HCT116 (cell line): Measurements from ENCODE around the gene EEF2. TPM values are rescaled to one million over a fixed set of nuclear protein-coding genes. Genes with fewer than 3 reads are reported as not detected.

Experiments
- ATAC-seq: fragments of 200-7000 bp; cut with Tn5 transposase; 2 replicates; pipeline ENCODE4 v1.9.1; 2020; ENCODE audit warnings: mild to moderate bottlenecking, moderate library complexity
- BruUV-seq: library from RNA; stranded (reverse); fragments of 400-500 nt; replicated peaks from 2 replicates; lab custom pipeline; 2021; lab: Mats Ljungman, UMichigan
- CTCF ChIA-PET: fragments of 300-600 bp; sonication (Branson Sonifier 250); formaldehyde crosslinking; loops from one replicate; lab custom pipeline; 2021; ENCODE audit warnings: antibody characterized with exemption; lab: Charles Lee
- POLR2A ChIA-PET: fragments of 300-600, 350-600 bp; sonication (Branson Sonifier 250); formaldehyde crosslinking; loops from one replicate; lab custom pipeline; 2021; ENCODE audit warnings: antibody characterized with exemption; lab: Charles Lee
- RAD21 ChIA-PET, 2 experiments: fragments of 300-600 bp; sonication (Branson Sonifier 250); formaldehyde crosslinking; loops; one replicate each; lab custom pipeline; 2023; ENCODE audit warnings: low total read pairs in 2 of 2; ENCODE audit not compliant: uncharacterized antibody in 2 of 2, unreplicated experiment in 2 of 2, low non-redundant PET in 1 of 2; lab: Charles Lee
- DNase-seq: peaks from one replicate; pipeline ENCODE4 v3.0.0-alpha.2; 2010; ENCODE audit warnings: low read depth, low spot score
- H2AFZ ChIP-seq: fragments of 200-600 bp; shearing (Covaris generic), sonication (generic); 2 replicates; pipeline ENCODE4 v1.6.1; 2017; ENCODE audit warnings: low read depth, mixed run types, mixed read lengths, antibody characterized with exemption, low read length; ENCODE audit not compliant: poor library complexity, severe bottlenecking
- H3K27ac ChIP-seq: 2 replicates; pipeline ENCODE4 v1.5.1; 2012; ENCODE audit warnings: low read depth, low read length
- H3K27me3 ChIP-seq: fragments of 200-600 bp; sonication (generic); 2 replicates; pipeline ENCODE4 v1.6.1; 2016; ENCODE audit warnings: mixed run types, low read length, mixed read lengths; ENCODE audit not compliant: insufficient read depth
- H3K36me3 ChIP-seq, 2 experiments: fragments of 200-500 bp in 1 of 2; fragments of 200-600 bp in 1 of 2; sonication (Bioruptor generic) in 1 of 2; sonication (generic) in 1 of 2; 2 replicates each; pipeline versions ENCODE4 v1.5.1 to v1.6.1; 2014 to 2016; ENCODE audit warnings: low read length in 2 of 2, inconsistent platforms in 1 of 2, mixed read lengths in 1 of 2, mixed run types in 1 of 2; ENCODE audit not compliant: insufficient read depth in 2 of 2, control insufficient read depth in 1 of 2
- H3K4me1 ChIP-seq, 2 experiments: fragments of 200-600 bp in 1 of 2; sonication (generic) in 1 of 2; 2 replicates each; pipeline versions ENCODE4 v1.5.1 to v1.6.1; 2012 to 2017; ENCODE audit warnings: low read length in 2 of 2, inconsistent platforms in 1 of 2, mild to moderate bottlenecking in 1 of 2, mixed read lengths in 1 of 2, mixed run types in 1 of 2, moderate library complexity in 1 of 2; ENCODE audit not compliant: insufficient read depth in 2 of 2, control insufficient read depth in 1 of 2
- H3K4me2 ChIP-seq: fragments of 200-600 bp; sonication (generic); 2 replicates; pipeline ENCODE4 v1.6.1; 2017; ENCODE audit warnings: mixed run types, low read length, mixed read lengths
- H3K4me3 ChIP-seq, 2 experiments: fragments of 200-600 bp in 1 of 2; sonication (generic) in 1 of 2; replicated peaks in 1 of 2; 2 replicates each; pipeline ENCODE4 v1.5.1; 2011 to 2016; ENCODE audit warnings: low read length in 2 of 2, control low read depth in 1 of 2, low read depth in 1 of 2, mild to moderate bottlenecking in 1 of 2, mixed read lengths in 1 of 2, mixed run types in 1 of 2
- H3K79me2 ChIP-seq: fragments of 200-600 bp; sonication (generic); 2 replicates; pipeline ENCODE4 v1.6.1; 2017; ENCODE audit warnings: mild to moderate bottlenecking, mixed run types, low read length, moderate library complexity, mixed read lengths; ENCODE audit not compliant: insufficient read depth
- H3K9ac ChIP-seq: fragments of 200-600 bp; sonication (generic); 2 replicates; pipeline ENCODE4 v1.6.1; 2016; ENCODE audit warnings: low read length, mixed read lengths
- H3K9me2 ChIP-seq: fragments of 200-600 bp; sonication (generic), shearing (Covaris generic); 2 replicates; pipeline ENCODE4 v1.6.1; 2017; ENCODE audit warnings: mixed run types, mild to moderate bottlenecking, moderate library complexity; ENCODE audit not compliant: insufficient read depth
- H3K9me3 ChIP-seq, 2 experiments: fragments of 200-500 bp in 1 of 2; fragments of 200-600 bp in 1 of 2; sonication (Bioruptor generic) in 1 of 2; sonication (generic) in 1 of 2; 2 replicates each; pipeline ENCODE4 v1.6.1; 2014 to 2017; ENCODE audit warnings: low read length in 2 of 2, mixed read lengths in 2 of 2, inconsistent platforms in 1 of 2, low read depth in 1 of 2, mild to moderate bottlenecking in 1 of 2, mixed run types in 1 of 2, moderate library complexity in 1 of 2; ENCODE audit not compliant: control insufficient read depth in 1 of 2, insufficient read depth in 1 of 2
- H4K20me1 ChIP-seq: fragments of 200-600 bp; sonication (generic), shearing (Covaris generic); 2 replicates; pipeline ENCODE4 v1.6.1; 2017; ENCODE audit warnings: mixed run types, mild to moderate bottlenecking, moderate library complexity; ENCODE audit not compliant: insufficient read depth
- CEBPB ChIP-seq: IDR thresholded peaks from 2 replicates; pipeline ENCODE4 v1.6.1; 2012; ENCODE audit warnings: low read depth
- EGR1 ChIP-seq: IDR thresholded peaks from 2 replicates; pipeline ENCODE4 v1.6.1; 2012; ENCODE audit warnings: low read depth
- ELF1 ChIP-seq: IDR thresholded peaks from 2 replicates; pipeline ENCODE4 v1.6.1; 2012; ENCODE audit warnings: low read depth, borderline replicate concordance
- EZH2 ChIP-seq: fragments of 200-600 bp; sonication (generic); IDR thresholded peaks from 2 replicates; pipeline ENCODE4 v1.6.1; 2017; ENCODE audit warnings: antibody characterized with exemption, mixed run types
- EZH2phosphoT487 ChIP-seq: fragments of 200-600 bp; IDR thresholded peaks from 2 replicates; pipeline ENCODE4 v1.6.1; 2018; ENCODE audit warnings: antibody characterized with exemption, borderline replicate concordance
- FOSL1 ChIP-seq: IDR thresholded peaks from 2 replicates; pipeline ENCODE4 v1.6.1; 2012; ENCODE audit warnings: low read depth
- JUND ChIP-seq: IDR thresholded peaks from 2 replicates; pipeline ENCODE4 v1.6.1; 2012
- RAD21 ChIP-seq: IDR thresholded peaks from 2 replicates; pipeline ENCODE4 v1.6.1; 2012; ENCODE audit warnings: low read depth, mild to moderate bottlenecking
- SP1 ChIP-seq: IDR thresholded peaks from 2 replicates; pipeline ENCODE4 v1.6.1; 2012; ENCODE audit warnings: low read depth
- SRF ChIP-seq: IDR thresholded peaks from 2 replicates; pipeline ENCODE4 v1.6.1; 2012; ENCODE audit warnings: low read depth
- TCF7L2 ChIP-seq: IDR thresholded peaks from 2 replicates; pipeline ENCODE4 v1.7.0; 2011; ENCODE audit warnings: borderline replicate concordance, inconsistent platforms; ENCODE audit not compliant: insufficient read depth, insufficient read length; ENCODE audit errors: extremely low read depth
- YY1 ChIP-seq: IDR thresholded peaks from 2 replicates; pipeline ENCODE4 v1.6.1; 2011; ENCODE audit warnings: low read length, low read depth, moderate library complexity, mild to moderate bottlenecking; ENCODE audit not compliant: insufficient replicate concordance; ENCODE audit errors: extremely low read depth
- ZNF274 ChIP-seq: fragments of 200-500 bp; sonication (Bioruptor generic); IDR thresholded peaks from 2 replicates; pipeline ENCODE4 v1.6.1; 2014; ENCODE audit warnings: mild to moderate bottlenecking, low read depth, low read length, inconsistent platforms
- intact Hi-C: fragments of 100-400 bp; cut with micrococcal nuclease; formaldehyde crosslinking; loops from 2 replicates; pipeline ENCODE4 v1.10.0; 2022
- total RNA-seq: library from RNA; stranded (reverse); gene quantifications from one replicate; pipeline ENCODE4 v1.2.1, GENCODE V29; 2021; ENCODE audit not compliant: unreplicated experiment
- TF ChIP-seq, protein P1 (sequence below): IDR thresholded peaks from 2 replicates; pipeline ENCODE4 v1.6.1; 2012; ENCODE audit warnings: low read depth
- TF ChIP-seq, protein P2 (sequence below): IDR thresholded peaks from 2 replicates; pipeline ENCODE4 v1.6.1; 2012
- TF ChIP-seq, protein P3 (sequence below): IDR thresholded peaks from 2 replicates; pipeline ENCODE4 v1.6.1; 2012
- TF ChIP-seq, protein P4 (sequence below): IDR thresholded peaks from 2 replicates; pipeline ENCODE4 v1.6.1; 2011; ENCODE audit warnings: mild to moderate bottlenecking, low read length, moderate library complexity; ENCODE audit not compliant: insufficient replicate concordance; ENCODE audit errors: extremely low read depth

EEF2 gene
- total RNA-seq, 1 experiment from 2014 or later, result 3,796 TPM

DNA sequence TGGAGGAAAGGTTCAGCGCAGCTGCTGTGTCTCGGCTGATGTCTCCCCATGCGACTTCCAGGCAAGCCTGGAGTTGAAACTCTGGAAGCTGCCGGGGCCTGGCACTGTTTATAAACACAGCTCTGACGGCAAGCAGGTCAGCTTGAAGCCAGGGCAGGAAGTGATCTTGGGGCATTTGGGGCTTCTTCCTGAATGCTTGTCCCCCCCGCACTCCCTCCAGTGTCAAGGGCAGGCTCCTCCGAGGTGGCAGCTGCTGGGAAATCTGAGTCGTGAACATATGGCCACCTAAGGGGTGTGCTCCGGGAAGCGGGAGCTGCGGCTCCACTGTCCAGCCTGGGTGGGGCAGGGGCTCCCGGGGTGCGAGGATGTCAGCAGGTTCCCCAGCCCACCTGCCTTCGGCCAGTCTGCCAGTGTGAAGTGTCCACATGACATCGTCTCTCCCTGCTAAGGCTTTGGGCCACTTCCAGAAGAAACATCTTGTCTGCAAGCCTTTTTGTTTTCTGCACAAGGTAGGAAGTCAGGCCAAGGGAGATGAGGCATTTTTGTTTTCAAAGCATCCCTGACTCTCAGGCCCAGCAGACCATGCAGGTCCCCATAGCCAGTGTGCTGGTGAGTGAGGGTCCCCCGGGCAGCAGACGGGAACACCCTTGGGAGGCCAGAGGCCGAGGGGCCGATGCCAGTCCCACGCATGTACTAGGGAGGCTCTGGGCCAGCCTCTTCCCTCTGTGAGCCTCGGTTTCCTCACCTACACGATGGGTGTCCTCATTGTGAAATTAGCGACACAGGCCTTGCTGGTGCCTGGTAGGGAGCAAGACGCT is 24.9 kb upstream of the EEF2 start (continued):
- TF ChIP-seq, protein P1, sequence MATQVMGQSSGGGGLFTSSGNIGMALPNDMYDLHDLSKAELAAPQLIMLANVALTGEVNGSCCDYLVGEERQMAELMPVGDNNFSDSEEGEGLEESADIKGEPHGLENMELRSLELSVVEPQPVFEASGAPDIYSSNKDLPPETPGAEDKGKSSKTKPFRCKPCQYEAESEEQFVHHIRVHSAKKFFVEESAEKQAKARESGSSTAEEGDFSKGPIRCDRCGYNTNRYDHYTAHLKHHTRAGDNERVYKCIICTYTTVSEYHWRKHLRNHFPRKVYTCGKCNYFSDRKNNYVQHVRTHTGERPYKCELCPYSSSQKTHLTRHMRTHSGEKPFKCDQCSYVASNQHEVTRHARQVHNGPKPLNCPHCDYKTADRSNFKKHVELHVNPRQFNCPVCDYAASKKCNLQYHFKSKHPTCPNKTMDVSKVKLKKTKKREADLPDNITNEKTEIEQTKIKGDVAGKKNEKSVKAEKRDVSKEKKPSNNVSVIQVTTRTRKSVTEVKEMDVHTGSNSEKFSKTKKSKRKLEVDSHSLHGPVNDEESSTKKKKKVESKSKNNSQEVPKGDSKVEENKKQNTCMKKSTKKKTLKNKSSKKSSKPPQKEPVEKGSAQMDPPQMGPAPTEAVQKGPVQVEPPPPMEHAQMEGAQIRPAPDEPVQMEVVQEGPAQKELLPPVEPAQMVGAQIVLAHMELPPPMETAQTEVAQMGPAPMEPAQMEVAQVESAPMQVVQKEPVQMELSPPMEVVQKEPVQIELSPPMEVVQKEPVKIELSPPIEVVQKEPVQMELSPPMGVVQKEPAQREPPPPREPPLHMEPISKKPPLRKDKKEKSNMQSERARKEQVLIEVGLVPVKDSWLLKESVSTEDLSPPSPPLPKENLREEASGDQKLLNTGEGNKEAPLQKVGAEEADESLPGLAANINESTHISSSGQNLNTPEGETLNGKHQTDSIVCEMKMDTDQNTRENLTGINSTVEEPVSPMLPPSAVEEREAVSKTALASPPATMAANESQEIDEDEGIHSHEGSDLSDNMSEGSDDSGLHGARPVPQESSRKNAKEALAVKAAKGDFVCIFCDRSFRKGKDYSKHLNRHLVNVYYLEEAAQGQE, result no peak
- no peak for TF ChIP-seq SP1
- TF ChIP-seq, protein P2, sequence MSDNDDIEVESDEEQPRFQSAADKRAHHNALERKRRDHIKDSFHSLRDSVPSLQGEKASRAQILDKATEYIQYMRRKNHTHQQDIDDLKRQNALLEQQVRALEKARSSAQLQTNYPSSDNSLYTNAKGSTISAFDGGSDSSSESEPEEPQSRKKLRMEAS, result no peak
- TF ChIP-seq SRF, result no peak
- no peak for TF ChIP-seq JUND
- TF ChIP-seq ZNF274, result no peak
- no peak for TF ChIP-seq TCF7L2

DNA sequence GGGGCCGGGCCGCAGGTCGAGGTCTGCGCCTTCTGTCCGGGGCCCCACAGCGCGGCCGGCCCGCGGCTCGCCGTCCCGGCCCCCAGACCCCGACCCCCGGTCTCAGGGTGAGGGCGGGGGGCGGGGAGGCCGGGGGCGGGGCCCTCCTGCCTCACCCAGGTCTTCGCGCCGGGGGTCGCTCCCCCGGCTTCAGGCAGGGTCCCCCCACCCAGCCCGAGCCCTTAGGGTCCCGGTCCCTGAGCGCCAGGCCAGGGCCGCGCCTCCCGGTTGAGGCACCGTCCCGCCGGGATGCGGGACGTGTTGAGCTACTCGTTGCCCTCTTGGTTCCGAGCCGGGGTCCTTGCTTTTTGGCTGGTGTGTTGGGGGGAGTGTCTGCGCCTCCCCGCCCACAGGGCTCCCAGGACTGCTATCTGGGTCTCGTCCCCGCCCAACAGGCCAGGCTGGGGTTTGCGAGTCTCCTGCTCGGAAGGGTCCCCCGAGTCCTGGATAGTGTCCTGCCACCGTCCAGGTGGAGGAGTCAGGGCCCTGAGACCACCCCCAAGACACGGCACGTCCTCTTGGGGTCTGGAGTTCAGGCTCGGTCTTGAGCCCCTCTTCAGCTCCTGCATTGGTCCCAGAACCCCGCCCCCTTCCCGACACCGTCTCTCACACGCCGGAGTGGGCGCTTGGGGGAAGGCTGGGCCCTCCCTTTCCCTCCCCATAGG is 22.7 kb upstream of the EEF2 start:
- Histone ChIP-seq H3K9me2 (no peaks in the 10 kb centered on the region), H3K27ac (peak overlapping the region; percentile 94; the same call in 1 of the 2 replicates), H3K79me2 (peaks cover 49% of the 10 kb centered on the region), H3K27me3 (no peaks in the 10 kb centered on the region), H2AFZ (no peak overlapping the region), H3K4me3 (peak overlapping the region; percentile 94 to 98), H4K20me1 (0 out of 2 replicates have a peak, but pooled peaks cover 4% of the 10 kb centered on the region), H3K36me3 (no peaks in the 10 kb centered on the region; a peak in 2 of 4 replicates), H3K9ac (peak overlapping the region; percentile 82), H3K4me1 (peaks cover 7 to 14% of the 10 kb centered on the region in 2 experiments; a peak in 3 of 4 replicates), H3K9me3 (no peaks in the 10 kb centered on the region), H3K4me2 (peak overlapping the region; percentile 94)
- TF ChIP-seq EZH2phosphoT487 (no peak), ZNF274 (no peak), CEBPB (no peak), YY1 (no peak), ELF1 (no peak), EGR1 (no peak), SRF (no peak), SP1 (no peak), JUND (no peak), EZH2 (no peak), FOSL1 (no peak), RAD21 (no peak)
- TF ChIP-seq, protein P3, sequence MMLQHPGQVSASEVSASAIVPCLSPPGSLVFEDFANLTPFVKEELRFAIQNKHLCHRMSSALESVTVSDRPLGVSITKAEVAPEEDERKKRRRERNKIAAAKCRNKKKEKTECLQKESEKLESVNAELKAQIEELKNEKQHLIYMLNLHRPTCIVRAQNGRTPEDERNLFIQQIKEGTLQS, result no peak
- TF ChIP-seq, protein P4, sequence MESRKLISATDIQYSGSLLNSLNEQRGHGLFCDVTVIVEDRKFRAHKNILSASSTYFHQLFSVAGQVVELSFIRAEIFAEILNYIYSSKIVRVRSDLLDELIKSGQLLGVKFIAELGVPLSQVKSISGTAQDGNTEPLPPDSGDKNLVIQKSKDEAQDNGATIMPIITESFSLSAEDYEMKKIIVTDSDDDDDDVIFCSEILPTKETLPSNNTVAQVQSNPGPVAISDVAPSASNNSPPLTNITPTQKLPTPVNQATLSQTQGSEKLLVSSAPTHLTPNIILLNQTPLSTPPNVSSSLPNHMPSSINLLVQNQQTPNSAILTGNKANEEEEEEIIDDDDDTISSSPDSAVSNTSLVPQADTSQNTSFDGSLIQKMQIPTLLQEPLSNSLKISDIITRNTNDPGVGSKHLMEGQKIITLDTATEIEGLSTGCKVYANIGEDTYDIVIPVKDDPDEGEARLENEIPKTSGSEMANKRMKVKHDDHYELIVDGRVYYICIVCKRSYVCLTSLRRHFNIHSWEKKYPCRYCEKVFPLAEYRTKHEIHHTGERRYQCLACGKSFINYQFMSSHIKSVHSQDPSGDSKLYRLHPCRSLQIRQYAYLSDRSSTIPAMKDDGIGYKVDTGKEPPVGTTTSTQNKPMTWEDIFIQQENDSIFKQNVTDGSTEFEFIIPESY, result no peak
- ChIA-PET CTCF (interaction anchor here (1.0 to 2.1 kb wide), 4 partner anchors 14 to 159 kb away, joined by 3 to 10 read pairs (median 4); no protein-coding TSS in a partner anchor), POLR2A (interaction anchor here (1.2 to 2.1 kb wide), 3 partner anchors 11 to 22 kb away, joined by 3 to 8 read pairs (median 4); partner anchors contain the start of gene EEF2), RAD21 (no interaction called here)
- no TSS peak for BruUV-seq
- intact Hi-C loops, result no loop called here
- ATAC-seq (peak; percentile 29), DNase-seq (no peak)
